Caki2 (cell line): ENCODE data around the gene CYB5A. TPM values are rescaled to one million over a fixed set of nuclear protein-coding genes. Genes with fewer than 3 reads are reported as not detected.
"Not testable (repeated sequence)": the region's sequence is repeated elsewhere in the genome, so short reads cannot be mapped to it uniquely, and the experiment has no call there.

Source experiments
- DNase-seq: peaks from one replicate; pipeline ENCODE4 v3.0.0-alpha.2; 2015; ENCODE audit warnings: low read depth
- in situ Hi-C: cut with HindIII; loops from 2 replicates; pipeline ENCODE4 v1.10.0; 2016; ENCODE audit warnings: low sequenced_read_pairs, low pct_unique_long_range_greater_than_20kb, mixed read lengths
- total RNA-seq: library from RNA; depleted of rRNA; stranded (reverse); fragments of >200 nt; shearing (Covaris generic); gene quantifications from 2 replicates; pipeline ENCODE4 v1.2.3, GENCODE V29; 2014; ENCODE audit warnings: low replicate concordance

The CYB5A gene
- total RNA-seq, 1 experiment from 2014 or later: 25.3 TPM

- in situ Hi-C loops: no loop called here
These were observed 12.2 kb upstream of the CYB5A start for GRCh38 chr18:74303936-74304335.

GRCh38 chr18:74303306-74303705 lies 11.5 kb upstream of the CYB5A start:
- in situ Hi-C loops: no loop called here
- DNase-seq: no peak

More at GRCh38 chr18:74303936-74304335, 12.2 kb upstream of the CYB5A start:
- DNase-seq: no peak

GRCh38 chr18:74299746-74300145 lies 8.0 kb upstream of the CYB5A start:
- no peak for DNase-seq
- in situ Hi-C loops: no loop called here

GRCh38 chr18:74299162-74299561 lies 7.4 kb upstream of the CYB5A start:
- no peak for DNase-seq
- in situ Hi-C loops: no loop called here

GRCh38 chr18:74294526-74294925 lies 2.8 kb upstream of the CYB5A start:
- DNase-seq: no peak
- in situ Hi-C loops: no loop called here

- peak; percentile 3 for DNase-seq
- in situ Hi-C loops: not testable (repeated sequence)
These were observed 1.2 kb upstream of the CYB5A start for GRCh38 chr18:74292982-74293381.

GRCh38 chr18:74292541-74292858 lies 737 bp upstream of the CYB5A start:
- in situ Hi-C loops: no loop called here
- DNase-seq: no peak

- in situ Hi-C loops: no loop called here
These were observed 342 bp downstream of the CYB5A start for GRCh38 chr18:74291472-74291770.

GRCh38 chr18:74290794-74291471 lies 830 bp downstream of the CYB5A start:
- in situ Hi-C loops: no loop called here
- DNase-seq: no peak

More at GRCh38 chr18:74291472-74291770, 342 bp downstream of the CYB5A start:
- no peak for DNase-seq

- in situ Hi-C loops: no loop called here
- no peak for DNase-seq
These were observed 1.7 kb downstream of the CYB5A start for GRCh38 chr18:74290021-74290420.

- in situ Hi-C loops: no loop called here
- no peak for DNase-seq
These were observed 2.6 kb downstream of the CYB5A start for GRCh38 chr18:74289137-74289536.

GRCh38 chr18:74288730-74289129 lies 3.0 kb downstream of the CYB5A start:
- no peak for DNase-seq
- in situ Hi-C loops: no loop called here

- in situ Hi-C loops: no loop called here
- no peak for DNase-seq
These were observed 3.7 kb downstream of the CYB5A start for GRCh38 chr18:74288041-74288440.

- DNase-seq: no peak
- in situ Hi-C loops: no loop called here
These were observed 4.9 kb downstream of the CYB5A start for GRCh38 chr18:74286856-74287255.

GRCh38 chr18:74286106-74286855 lies 5.5 kb downstream of the CYB5A start:
- no peak for DNase-seq
- in situ Hi-C loops: no loop called here

- DNase-seq, in situ Hi-C loops: not testable (repeated sequence)
These were observed 6.2 kb downstream of the CYB5A start for GRCh38 chr18:74285583-74285982.

- DNase-seq: no peak
- in situ Hi-C loops: no loop called here
These were observed 6.8 kb downstream of the CYB5A start for GRCh38 chr18:74284980-74285355.

- in situ Hi-C loops: no loop called here
- no peak for DNase-seq
These were observed 7.4 kb downstream of the CYB5A start for GRCh38 chr18:74284191-74284979.

- in situ Hi-C loops: no loop called here
- DNase-seq: no peak
These were observed 8.1 kb downstream of the CYB5A start for GRCh38 chr18:74283646-74284045.
